ENCODE data around the gene ATP5F1D.

ATP5F1D gene

DNA sequence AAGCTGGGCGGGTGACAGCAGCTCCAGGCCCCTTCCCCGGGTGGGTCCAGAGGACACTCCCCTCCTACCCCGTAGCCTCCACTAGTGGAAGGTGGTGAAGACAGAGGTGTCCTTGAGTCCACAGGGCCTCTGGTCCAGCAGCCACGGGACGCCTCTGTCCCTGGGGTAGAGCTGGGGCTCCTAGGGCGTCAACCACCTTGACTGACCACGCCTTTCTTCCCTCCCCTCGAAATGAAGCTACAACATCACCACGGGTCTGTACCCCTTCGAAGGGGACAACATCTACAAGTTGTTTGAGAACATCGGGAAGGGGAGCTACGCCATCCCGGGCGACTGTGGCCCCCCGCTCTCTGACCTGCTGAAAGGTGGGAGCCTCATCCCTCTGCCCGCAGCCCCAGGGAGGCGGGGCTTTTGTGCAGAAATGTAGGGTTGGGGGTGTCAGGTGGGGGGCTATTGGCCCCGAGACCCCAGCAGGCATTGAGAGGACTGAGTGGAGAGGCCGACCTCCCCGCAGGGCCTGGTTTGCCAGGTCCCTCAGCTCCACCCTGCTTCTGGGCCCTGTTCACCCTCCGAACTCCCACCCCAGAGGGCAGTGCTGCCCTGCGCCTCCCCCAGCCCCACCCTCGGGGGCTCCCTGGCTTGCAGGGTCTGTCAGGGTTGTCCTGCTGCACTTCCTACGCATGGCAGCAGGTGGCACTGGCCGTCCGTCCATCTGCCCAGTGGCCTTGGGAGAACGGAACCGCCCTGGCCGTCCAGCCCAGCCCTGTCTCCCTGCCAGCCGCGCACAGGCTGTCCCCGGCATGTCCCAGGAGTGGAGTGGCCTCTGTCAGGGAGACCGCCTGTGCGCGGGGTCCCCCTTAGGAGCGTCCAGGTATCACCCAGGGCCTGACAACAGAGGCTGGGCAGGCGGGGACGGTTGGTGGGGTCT is 20.3 kb upstream of the ATP5F1D start:
- DNase-seq (ENCODE audit: low read depth): no peak

DNA sequence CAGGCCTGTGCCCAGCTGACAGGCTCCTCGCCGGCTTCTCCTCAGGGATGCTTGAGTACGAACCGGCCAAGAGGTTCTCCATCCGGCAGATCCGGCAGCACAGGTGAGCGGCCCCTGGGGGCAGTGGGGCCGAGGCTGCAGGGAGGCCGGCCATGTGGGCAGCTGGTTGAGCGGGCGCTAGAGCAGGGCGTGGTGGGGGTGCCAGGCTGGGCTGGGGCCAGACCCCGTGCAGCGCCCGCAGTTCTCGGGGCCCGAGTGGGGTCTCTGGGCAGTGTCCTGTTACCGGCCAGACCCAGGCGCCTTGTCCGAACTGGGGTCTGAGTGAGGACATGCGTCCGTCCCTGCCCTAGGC is 19.7 kb upstream of the ATP5F1D start:
- DNase-seq (ENCODE audit: low read depth): no peak

DNA sequence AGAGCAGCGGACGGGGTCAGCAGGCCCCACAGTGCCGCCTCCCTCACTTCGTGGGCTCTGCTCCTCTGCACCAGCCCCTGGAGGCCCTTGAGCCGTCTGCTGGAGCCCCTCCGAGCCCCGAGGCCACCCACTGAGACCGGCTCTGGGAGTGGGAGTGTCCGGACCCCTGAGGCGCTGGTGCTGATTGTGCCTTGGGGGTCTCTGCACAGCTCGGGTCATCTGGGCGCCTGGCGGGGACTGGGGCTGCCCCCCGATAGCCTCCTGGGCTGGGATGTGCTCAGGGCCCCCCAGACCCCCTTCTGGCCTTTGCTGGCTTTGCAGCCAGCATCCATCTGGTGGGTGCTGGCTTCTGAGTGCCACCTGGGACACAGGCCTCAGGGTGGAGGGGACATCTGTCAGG is 19.2 kb upstream of the ATP5F1D start:
- no peak for DNase-seq (ENCODE audit: low read depth)

DNA sequence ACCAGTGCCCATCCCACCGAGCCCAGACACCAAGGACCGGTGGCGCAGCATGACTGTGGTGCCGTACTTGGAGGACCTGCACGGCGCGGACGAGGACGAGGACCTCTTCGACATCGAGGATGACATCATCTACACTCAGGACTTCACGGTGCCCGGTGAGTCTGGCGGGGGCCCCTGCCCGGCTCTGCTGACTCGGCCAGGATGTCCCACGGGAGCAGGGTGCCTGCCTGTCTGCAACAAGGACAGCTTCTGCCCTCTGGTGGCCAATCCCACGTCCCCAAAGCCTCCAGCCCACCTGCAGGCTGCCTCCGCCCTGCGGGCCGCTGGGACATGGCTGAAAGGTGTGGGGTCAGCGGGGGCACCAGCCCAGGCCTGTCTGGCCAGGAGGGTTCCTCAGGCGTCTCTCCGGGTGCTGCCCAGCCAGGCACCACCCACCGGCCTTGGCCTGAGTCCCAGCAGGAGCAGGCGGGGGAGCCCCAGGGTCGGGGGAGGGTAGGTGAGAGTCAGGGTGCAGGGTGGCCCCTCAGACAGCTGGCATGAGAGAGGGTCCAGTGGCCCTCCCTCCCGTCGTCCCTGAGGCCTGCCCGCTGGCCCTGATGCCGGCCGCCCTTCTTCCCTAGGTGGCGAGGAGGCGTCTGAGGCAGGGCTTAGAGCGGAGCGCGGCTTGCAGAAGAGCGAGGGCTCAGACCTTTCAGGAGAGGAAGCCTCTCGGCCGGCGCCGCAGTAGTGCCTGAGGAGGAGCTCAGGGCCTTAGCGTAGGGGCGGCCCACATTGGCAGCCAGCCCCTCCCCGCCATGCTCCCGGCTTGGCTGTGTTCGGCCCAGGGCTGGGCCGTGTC is 18.3 kb upstream of the ATP5F1D start:
- no peak for DNase-seq (ENCODE audit: low read depth)

DNA sequence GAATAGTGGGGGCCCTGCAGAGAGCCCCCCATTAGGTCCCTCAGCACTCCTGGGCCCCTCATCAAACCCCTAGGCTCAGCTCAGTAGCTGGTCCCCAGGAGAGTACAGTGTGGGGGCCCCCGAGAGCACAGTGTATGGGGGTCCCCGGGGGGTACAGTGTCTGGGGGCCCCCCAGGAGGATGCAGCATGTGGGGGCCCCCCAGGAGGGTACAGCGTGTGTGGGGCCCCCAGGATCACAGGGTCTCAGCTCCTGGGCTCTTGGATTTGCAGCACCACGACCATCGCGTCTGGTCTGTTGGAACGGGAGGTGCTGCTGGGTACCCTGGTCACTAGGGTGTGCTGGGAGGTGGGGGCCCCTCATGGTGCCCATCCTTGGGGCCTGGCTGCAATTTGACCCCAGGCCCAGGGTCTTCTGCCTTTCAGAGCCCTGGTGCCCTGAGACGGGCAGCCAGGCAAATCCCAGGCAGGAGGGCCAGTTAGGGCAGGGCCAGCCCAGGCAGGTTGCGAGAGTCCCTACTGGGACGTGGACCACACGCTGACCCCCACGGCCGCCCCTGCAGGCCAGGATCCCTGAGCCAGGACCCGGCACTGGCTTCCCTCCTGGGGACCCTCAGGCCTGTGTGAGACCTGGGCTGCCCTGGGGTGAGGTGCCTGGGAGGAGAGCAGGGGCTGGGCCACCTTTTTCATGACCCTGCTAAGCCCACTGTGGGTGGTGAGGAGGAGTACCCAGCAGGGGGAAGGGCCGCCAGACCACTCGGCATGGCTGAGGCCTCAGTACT is 17.3 kb upstream of the ATP5F1D start:
- DNase-seq (ENCODE audit: low read depth): no peak

DNA sequence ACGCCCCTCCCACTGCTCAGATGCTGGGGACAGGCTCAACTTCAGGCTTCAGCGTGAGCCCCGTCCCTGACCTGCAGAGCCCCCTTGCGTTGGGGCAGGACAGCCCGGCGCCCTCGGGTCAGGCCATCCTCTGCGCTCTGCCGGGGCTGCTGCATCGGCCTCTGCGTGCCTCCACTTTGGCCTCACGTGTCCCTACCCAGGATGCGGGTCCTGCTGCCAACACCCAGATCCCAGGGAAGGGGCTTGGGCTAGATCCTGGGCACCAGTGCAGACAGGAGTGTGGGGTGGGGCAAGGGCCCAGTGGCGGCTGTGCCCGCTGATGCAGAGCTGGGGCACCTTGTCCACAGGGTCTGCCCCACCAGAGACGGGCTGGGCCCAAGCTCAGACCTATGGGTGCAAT is 16.7 kb upstream of the ATP5F1D start:
- DNase-seq (ENCODE audit: low read depth): no peak

DNA sequence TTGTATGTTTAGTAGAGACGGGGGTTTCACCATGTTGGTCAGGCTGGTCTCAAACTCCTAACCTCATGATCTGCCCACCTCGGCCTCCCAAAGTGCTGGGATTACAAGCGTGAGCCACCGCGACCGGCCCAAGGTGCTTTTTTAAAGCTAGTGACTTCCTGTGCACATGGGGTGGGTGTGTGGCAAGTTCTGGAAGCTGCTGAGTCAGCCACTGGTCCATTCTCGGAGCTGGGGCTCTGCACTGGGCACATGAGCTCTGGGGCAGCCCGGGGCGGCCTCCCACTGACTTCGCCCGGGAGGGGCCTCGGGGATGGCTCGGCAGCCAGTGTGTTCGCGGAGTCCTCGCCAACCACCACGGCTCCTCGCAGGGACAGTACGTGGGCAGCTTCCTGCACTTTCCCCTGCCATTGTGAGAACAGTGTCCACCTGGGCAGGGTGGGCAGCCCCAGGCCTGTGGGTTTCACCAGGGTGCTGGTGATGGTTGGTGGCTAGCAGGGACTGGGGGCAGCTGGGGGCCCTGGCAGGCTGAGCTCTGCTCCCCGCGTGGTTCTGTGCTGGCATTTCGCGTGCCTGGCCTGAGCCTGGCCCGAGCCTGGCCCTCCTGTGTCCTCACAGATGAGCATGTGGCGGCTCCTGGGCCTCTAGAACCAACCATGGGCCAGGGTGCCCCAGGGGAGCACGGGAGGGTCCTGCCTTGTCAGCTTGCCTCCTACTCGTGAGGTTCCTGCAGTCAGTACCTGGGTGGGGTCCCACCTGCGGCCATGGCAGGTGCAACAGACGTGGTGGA is 15.9 kb upstream of the ATP5F1D start:
- no peak for DNase-seq (ENCODE audit: low read depth)

DNA sequence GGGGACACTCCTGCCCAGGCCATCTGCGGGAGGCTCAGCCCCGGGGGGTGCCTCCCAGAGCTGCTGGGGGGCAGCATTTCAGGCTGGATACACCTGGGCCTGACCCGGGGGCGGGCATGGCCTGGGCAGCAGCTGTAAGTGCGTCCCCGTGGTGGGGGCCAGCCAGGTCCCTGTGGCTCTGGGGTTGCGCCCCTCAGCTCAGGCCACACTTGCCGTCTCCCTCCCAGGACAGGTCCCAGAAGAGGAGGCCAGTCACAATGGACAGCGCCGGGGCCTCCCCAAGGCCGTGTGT is 15.4 kb upstream of the ATP5F1D start:
- DNase-seq (ENCODE audit: low read depth): no peak

DNA sequence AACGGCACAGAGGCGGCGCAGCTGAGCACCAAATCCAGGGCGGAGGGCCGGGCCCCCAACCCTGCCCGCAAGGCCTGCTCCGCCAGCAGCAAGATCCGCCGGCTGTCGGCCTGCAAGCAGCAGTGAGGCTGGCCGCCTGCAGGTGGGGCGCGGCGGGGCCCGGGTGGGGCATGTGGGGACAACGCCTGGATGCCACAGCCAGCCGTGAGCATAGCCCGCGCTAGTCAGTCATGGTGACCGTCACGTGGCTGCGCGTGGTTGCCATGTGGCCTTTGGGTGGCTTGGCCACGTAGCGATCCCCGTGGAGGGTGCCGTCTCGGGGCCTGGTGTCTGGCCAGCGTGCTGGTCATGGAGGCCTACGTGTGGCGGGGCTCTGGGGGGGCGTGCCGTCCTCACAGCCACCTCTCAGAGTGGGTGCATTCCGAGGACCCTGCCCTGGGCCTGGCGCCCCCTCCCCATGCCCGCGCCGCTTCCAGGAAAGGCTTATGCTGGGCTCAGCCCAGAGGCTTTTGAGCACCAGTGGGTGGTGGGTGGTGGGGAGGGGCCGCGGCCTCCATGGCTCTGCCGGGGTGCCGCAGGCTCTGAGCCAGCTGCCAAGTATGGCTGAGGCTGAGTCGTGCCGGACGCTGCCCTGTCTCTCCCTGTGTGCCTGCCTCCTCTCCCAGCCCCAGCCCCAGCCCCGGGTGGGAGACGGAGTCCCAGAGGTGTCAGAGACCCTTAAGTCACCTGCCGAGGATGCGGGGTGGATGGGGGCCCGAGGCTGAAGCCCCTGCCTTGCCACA is 14.8 kb upstream of the ATP5F1D start:
- no peak for DNase-seq (ENCODE audit: low read depth)

DNA sequence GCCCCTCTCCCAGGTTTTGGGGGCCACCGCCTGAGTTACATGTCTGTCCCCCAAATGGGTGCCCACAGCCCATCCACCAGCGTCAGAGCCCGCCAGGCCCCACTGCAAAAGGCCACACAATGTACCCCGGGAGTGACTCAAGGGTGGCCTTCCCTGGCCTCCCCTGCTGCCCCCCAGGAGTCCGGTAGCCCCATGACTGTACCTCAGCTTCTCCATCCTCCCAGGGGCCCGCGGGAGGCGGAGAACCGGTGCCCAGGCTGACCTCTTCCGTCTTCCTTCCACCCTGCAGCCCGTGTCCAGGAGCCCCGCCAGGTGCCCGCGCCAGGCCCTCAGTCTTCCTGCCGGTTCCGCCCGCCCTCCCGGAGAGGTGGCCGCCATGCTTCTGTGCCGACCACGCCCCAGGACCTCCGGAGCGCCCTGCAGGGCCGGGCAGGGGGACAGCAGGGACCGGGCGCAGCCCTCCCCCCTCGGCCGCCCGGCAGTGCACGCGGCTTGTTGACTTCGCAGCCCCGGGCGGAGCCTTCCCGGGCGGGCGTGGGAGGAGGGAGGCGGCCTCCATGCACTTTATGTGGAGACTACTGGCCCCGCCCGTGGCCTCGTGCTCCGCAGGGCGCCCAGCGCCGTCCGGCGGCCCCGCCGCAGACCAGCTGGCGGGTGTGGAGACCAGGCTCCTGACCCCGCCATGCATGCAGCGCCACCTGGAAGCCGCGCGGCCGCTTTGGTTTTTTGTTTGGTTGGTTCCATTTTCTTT is 14.1 kb upstream of the ATP5F1D start:
- no peak for DNase-seq (ENCODE audit: low read depth)

DNA sequence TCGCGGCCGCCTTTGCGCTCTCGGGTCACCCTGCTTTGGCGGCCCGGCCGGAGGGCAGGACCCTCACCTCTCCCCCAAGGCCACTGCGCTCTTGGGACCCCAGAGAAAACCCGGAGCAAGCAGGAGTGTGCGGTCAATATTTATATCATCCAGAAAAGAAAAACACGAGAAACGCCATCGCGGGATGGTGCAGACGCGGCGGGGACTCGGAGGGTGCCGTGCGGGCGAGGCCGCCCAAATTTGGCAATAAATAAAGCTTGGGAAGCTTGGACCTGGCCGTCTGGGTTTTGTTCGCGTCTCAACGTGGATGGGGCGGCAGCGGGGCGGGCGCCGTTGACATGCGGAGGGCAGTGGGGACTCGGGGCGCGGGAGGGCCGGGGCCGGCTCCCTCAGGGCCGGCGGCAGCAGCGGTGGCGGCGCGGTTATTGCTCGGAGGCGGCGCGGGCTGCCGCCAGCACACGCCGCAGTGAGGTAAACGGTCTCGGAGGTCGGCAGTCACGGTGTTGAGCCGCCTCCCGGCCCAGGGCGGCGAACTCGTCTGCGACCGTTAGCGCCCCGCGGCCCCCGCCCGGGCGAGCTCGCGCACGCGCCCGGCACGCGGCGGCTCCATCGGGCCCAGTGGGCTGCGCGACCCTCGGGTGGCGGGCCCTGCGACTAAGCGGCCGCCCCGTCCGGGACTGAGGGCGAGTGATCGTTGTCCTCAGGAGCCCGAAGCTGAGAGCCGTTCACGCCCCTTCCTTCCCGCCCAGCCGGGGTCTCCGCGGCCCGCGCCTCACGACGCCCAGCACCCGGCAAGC is 13.2 kb upstream of the ATP5F1D start:
- DNase-seq (ENCODE audit: low read depth): no peak

DNA sequence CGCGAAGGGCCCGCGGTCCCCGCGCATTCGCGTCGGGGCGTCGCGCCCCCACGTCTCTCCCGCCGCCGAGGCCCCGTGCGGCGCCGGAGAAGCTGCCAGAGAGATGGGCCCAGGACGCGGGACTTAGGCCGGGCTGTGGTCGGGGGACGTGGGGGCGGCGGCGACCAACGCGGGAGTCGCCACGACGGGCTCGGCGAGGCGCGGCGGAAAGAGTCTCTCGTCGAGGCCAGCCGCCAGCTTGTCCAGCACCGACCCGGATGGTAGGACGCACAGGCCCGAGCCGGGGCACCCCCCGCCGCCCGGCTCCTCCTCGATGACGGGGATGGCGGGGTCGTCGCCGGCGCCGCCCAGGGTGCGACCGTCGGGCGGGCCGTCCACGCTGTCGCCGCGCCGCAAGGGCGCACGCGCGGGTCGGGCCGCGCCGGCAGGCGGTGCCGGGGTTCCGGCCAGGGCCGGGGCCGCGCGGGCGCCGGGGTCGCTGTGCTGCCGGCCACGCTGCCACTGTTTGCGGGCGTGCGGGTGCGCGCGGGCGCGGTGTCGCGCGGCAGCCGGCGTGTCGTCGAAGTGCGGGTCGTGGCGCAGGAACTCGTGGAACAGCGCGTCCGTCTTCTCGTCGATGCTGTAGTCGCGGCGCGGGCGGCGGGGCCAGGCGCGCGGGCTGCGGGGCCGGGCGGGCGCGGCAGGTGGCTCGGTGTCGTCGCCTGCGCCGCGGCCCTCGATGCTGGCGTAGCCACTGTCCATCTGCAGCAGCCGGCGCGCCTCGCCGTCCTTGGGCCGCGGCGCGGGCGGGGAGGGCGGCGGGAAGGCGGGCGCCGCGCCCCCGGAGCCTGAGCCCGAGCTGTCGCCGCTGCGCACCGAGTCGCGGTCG is 12.3 kb upstream of the ATP5F1D start:
- no peak for DNase-seq (ENCODE audit: low read depth)

DNA sequence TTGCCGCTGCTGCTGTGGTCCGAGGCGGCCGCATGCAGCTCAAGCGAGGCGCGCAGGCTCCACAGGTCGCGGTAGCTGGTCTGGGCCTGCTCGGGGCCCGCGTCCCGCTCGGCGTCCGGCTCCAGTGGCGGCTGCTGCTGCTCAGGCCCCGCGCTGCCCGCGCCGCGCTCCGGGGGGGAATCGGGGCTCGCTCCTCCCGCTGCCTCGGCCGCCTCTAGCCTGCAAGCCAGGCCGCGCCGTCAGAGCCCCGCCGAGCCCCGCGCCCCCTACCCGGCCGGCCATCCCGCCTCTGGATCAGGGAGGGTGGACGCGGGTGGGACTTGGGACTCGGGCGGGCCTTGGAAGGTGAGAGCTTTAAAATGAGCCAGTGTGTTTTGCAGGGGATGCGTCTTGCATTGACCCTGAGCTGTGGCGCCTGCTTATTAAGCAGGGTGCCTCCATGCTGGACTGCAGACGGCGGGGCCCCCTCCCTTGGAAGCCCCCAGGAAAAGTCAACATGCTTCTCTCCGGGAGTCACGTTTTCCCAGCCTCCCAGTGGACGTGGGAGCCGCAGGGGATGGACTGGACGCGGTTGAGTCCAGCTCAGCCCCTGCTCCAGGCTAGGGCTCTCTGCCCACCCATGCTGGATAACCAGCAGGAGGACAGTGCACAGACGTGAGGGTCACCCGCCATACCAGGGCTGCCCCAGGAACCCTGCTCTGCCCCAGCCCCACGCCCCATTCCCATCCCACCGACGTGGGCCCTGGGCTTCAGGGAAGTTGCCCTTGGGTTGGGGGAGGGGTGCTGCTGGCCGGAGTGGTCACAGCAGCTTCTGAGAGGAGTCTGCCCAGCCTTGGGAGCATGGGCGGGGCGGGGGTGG is 11.4 kb upstream of the ATP5F1D start:
- no peak for DNase-seq (ENCODE audit: low read depth)

DNA sequence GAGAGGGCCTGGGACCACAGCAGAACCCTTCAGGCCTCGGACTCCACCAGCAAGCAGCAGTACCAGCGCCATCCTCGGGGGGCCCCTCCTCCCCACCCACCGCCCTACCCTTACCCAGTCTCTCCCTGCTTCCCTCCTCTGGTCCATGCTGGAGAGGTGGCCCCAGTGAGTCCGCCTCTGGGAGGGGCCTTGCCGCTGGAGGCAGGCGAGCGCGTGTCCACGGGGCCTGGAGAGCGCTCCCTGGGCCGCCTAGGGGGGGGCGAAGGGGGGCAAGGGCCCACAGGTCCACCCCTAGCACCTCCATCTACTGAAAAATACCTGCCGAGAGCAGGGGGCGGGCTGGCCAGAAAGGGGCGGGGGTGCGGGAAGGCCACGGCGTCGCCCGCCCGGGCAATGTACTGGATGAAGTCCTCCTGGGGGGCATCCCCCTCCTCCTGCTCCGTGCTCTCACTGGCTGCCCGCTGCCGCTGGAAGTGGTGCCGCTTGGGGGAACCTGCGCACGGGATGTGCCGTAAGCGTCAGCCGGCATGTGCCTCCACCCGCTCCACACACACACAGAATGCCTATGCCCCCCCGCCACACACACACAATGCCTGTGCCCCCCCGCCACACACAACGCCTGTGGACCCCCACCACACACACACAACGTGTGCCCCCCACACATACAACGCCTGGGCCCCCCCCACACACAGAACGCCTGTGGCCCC is 10.6 kb upstream of the ATP5F1D start:
- DNase-seq (ENCODE audit: low read depth): no peak

DNA sequence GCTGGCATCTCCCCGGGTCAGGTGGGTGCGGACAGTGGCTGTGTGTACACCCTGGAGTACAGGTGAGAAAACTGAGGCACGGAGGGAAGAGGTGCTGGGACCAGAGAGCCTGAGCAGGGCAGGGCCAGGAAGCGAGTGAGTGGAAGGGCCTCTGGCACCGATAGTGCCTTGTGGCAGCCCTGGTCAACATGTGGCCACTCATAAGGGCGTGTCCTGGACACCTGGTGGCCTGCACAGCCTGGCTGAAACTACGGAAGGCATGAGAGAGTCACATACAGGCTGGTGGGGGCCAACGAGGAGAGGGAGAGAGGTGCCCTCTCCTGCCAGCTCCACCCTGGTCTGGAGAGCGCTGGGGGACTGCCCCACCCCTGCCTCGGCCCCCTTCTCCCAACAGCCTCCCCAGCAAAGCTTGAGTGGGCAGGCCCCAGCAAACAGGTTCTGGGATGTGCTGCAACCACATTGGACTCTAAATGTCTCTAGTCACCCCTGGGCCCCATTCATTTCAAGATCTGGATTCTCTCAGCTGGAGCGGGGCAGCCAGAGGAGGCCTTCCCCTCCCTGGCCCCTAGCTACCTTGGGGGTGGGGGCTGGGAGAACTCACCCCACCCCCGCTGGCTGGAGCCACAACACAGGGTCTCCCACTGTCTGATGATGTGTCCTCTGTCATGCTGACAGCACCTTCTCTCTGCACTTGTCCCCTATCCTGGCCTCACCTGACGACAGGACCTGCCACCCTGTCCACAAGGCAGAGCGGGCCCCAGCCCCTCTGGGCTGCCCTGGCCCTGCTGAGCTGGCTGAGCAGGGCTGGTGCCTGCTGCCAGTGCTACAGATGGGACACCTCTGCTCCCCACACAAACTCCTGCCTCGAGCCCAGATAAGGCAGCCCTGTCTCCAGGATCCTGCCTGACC is 9.6 kb upstream of the ATP5F1D start:
- no peak for DNase-seq (ENCODE audit: low read depth)

DNA sequence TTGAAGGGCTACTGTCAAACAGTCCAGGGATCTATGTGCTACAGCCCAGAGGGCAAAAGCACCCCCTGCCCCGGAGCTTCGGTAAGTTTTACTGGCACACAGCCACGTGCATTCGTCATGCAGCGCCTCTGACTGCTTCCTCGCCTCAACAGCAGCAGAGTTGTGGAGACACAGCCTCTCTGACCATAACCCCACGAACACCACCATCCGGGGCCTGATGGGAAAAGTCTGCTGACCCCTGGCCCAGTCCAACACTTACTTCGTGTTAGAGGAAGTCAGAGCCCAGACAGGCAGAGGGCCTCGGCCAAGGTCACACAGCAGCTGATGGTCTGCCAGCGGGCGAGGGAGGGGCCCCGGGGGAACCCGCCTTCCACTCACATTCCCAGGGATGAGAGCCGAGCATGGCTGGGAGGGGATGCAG is 8.9 kb upstream of the ATP5F1D start:
- DNase-seq (ENCODE audit: low read depth): no peak

Data from fibroblast of the conjunctiva (primary cell).